PC-9 (cell line): ENCODE results near the gene NANOS1. TPM values are rescaled to one million over a fixed set of nuclear protein-coding genes. Genes with fewer than 3 reads are reported as not detected.

Source experiments
- BruUV-seq: library from RNA; stranded (reverse); fragments of 400-500 nt; replicated peaks from 2 replicates; lab custom pipeline; 2021; lab: Mats Ljungman, UMichigan
- CTCF ChIA-PET: fragments of 300-600 bp; sonication (Branson Sonifier 250); formaldehyde crosslinking; loops from one replicate; lab custom pipeline; 2022; ENCODE audit warnings: antibody characterized with exemption; lab: Charles Lee
- POLR2A ChIA-PET: fragments of 300-600 bp; sonication (Branson Sonifier 250); formaldehyde crosslinking; loops from one replicate; lab custom pipeline; 2022; ENCODE audit warnings: antibody characterized with exemption; ENCODE audit not compliant: unreplicated experiment; lab: Charles Lee
- DNase-seq, 2 experiments: peaks; one replicate each; pipeline versions ENCODE4 v3.0.0 to v3.0.0-alpha.2; 2015 to 2022; ENCODE audit warnings: mixed read lengths in 1 of 2
- H2AFZ ChIP-seq: fragments of 200-600 bp; sonication (generic); 2 replicates; pipeline ENCODE4 v1.8.1; 2017; ENCODE audit warnings: antibody characterized with exemption
- H3F3A ChIP-seq: fragments of 200-600 bp; sonication (generic); 2 replicates; pipeline ENCODE4 v1.8.1; 2017; ENCODE audit warnings: antibody characterized with exemption, mild to moderate bottlenecking, low read depth; ENCODE audit not compliant: insufficient read depth
- H3K27ac ChIP-seq: fragments of 200-600 bp; sonication (generic); 2 replicates; pipeline ENCODE4 v1.6.1; 2016; ENCODE audit warnings: mixed run types
- H3K27me3 ChIP-seq: fragments of 200-600 bp; sonication (generic); 2 replicates; pipeline ENCODE4 v1.6.1; 2016; ENCODE audit warnings: low read depth, mixed run types; ENCODE audit not compliant: insufficient read depth
- H3K36me3 ChIP-seq: fragments of 200-600 bp; sonication (generic); 2 replicates; pipeline ENCODE4 v1.6.1; 2016; ENCODE audit warnings: low read depth, mixed run types
- H3K4me1 ChIP-seq: fragments of 200-600 bp; sonication (generic); replicated peaks from 2 replicates; pipeline ENCODE4 v1.6.1; 2016; ENCODE audit warnings: mixed run types; ENCODE audit not compliant: insufficient read depth
- H3K4me2 ChIP-seq: fragments of 200-600 bp; sonication (generic); 2 replicates; pipeline ENCODE4 v1.6.1; 2017; ENCODE audit warnings: mixed run types
- H3K4me3 ChIP-seq: fragments of 200-600 bp; sonication (generic); 2 replicates; pipeline ENCODE4 v1.6.1; 2016; ENCODE audit warnings: mixed run types
- H3K79me2 ChIP-seq: fragments of 200-600 bp; sonication (generic); 2 replicates; pipeline ENCODE4 v1.6.1; 2017; ENCODE audit warnings: low read depth, mixed run types
- H3K9me2 ChIP-seq: fragments of 200-600 bp; sonication (generic); 2 replicates; pipeline ENCODE4 v1.8.1; 2017; ENCODE audit warnings: mild to moderate bottlenecking; ENCODE audit not compliant: insufficient read depth
- H3K9me3 ChIP-seq: fragments of 200-600 bp; sonication (generic); 2 replicates; pipeline ENCODE4 v1.8.1; 2016; ENCODE audit warnings: low read depth; ENCODE audit not compliant: insufficient read depth
- H4K20me1 ChIP-seq: fragments of 200-600 bp; sonication (generic); 2 replicates; pipeline ENCODE4 v1.8.1; 2017; ENCODE audit not compliant: insufficient read depth
- CTCF ChIP-seq: fragments of 200-600 bp; sonication (generic); conservative IDR thresholded peaks from 2 replicates; pipeline ENCODE4 v1.6.1; 2017; ENCODE audit warnings: mixed run types, antibody characterized with exemption, mild to moderate bottlenecking, moderate library complexity
- EZH2 ChIP-seq: fragments of 200-600 bp; sonication (generic); IDR thresholded peaks from 2 replicates; pipeline ENCODE4 v1.8.0; 2017; ENCODE audit warnings: antibody characterized with exemption, low read depth
- intact Hi-C: fragments of 100-400 bp; cut with micrococcal nuclease; formaldehyde crosslinking; loops from one replicate; pipeline ENCODE4 v1.10.0; 2022; ENCODE audit not compliant: unreplicated experiment
- total RNA-seq: library from RNA; stranded (reverse); gene quantifications from 2 replicates; pipeline ENCODE4 v1.2.3, GENCODE V29; 2021

The NANOS1 gene
- total RNA-seq, 1 experiment from 2014 or later = 7.2 TPM

- Histone ChIP-seq H3K36me3 (peaks cover 24% of the 10 kb centered on the region; the same call in 1 of the 2 replicates), H3K4me3 (no peak overlapping the region), H3K9me3 (no peaks in the 10 kb centered on the region), H3K9me2 (no peaks in the 10 kb centered on the region), H4K20me1 (peaks cover 43% of the 10 kb centered on the region), H3K27me3 (no peaks in the 10 kb centered on the region), H3F3A (peaks cover 30% of the 10 kb centered on the region; the same call in 1 of the 2 replicates), H3K79me2 (peaks cover 33% of the 10 kb centered on the region), H3K4me1 (no peaks in the 10 kb centered on the region), H3K27ac (no peak overlapping the region), H2AFZ (no peak overlapping the region), H3K4me2 (no peak overlapping the region)
- ChIA-PET CTCF (no interaction called here), POLR2A (no interaction called here)
- TF ChIP-seq CTCF (no peak), EZH2 (no peak)
- no peak for DNase-seq
- intact Hi-C loops = no loop called here
- BruUV-seq = no TSS peak
Measured at GRCh38 chr10:119045561-119045960, 16.0 kb downstream of the NANOS1 start.

GRCh38 chr10:119049361-119049760 lies 19.8 kb downstream of the NANOS1 start:
- no peak overlapping the region for H3K4me2 ChIP-seq
- no peaks in the 10 kb centered on the region for H3K9me2 ChIP-seq
- DNase-seq = no peak
- peaks cover 37% of the 10 kb centered on the region for H3K36me3 ChIP-seq
- no peak overlapping the region for H3K4me3 ChIP-seq
- H3K27me3 ChIP-seq = no peaks in the 10 kb centered on the region
- peaks cover 47% of the 10 kb centered on the region for H3F3A ChIP-seq
- no TSS peak for BruUV-seq
- H2AFZ ChIP-seq = no peak overlapping the region
- no peak for TF ChIP-seq EZH2
- no peak for TF ChIP-seq CTCF
- ChIA-PET CTCF (no interaction called here), POLR2A (no interaction called here)
- intact Hi-C loops = no loop called here
- H3K9me3 ChIP-seq = no peaks in the 10 kb centered on the region
- H3K4me1 ChIP-seq = no peaks in the 10 kb centered on the region
- no peak overlapping the region for H3K27ac ChIP-seq
- H3K79me2 ChIP-seq = peaks cover 31% of the 10 kb centered on the region; the same call in 1 of the 2 replicates
- peaks cover 54% of the 10 kb centered on the region for H4K20me1 ChIP-seq

GRCh38 chr10:119049777-119050176 lies 20.3 kb downstream of the NANOS1 start:
- H3K9me2 ChIP-seq = no peaks in the 10 kb centered on the region
- POLR2A ChIA-PET = no interaction called here
- no TSS peak for BruUV-seq
- peaks cover 31% of the 10 kb centered on the region; the same call in 1 of the 2 replicates for H3K79me2 ChIP-seq
- CTCF ChIA-PET = no interaction called here
- H3K36me3 ChIP-seq = peaks cover 37% of the 10 kb centered on the region
- no peaks in the 10 kb centered on the region for H3K27me3 ChIP-seq
- peaks cover 56% of the 10 kb centered on the region for H4K20me1 ChIP-seq
- intact Hi-C loops = no loop called here
- H3K27ac ChIP-seq = no peak overlapping the region
- H3K4me3 ChIP-seq = no peak overlapping the region
- no peak overlapping the region for H3K4me2 ChIP-seq
- H3K4me1 ChIP-seq = no peaks in the 10 kb centered on the region
- DNase-seq = no peak
- no peaks in the 10 kb centered on the region for H3K9me3 ChIP-seq
- no peak overlapping the region for H2AFZ ChIP-seq
- peaks cover 47% of the 10 kb centered on the region for H3F3A ChIP-seq
- no peak for TF ChIP-seq EZH2
- no peak for TF ChIP-seq CTCF
